Measurements from ENCODE around the gene HES1. TPM values are rescaled to one million over a fixed set of nuclear protein-coding genes. Genes with fewer than 3 reads are reported as not detected.

The HES1 gene
- total and polyA plus RNA-seq, 9 of the 15 experiments (the other 6 are each of a cell fraction or from before 2014, with no cell fraction given) = 3.4 to 37.0 (median 19.3) TPM

- TF ChIP-seq ZNF512 (tag; IDR thresholded peaks at IDR 0.05) (no peak), SOX6 (IDR thresholded peaks at IDR 0.05) (peak; percentile 76), ZC3H4 (CRISPR knock-in tag; IDR thresholded peaks at IDR 0.05; ENCODE audit: borderline replicate concordance) (no peak), TCF3 (CRISPR knock-in tag; IDR thresholded peaks at IDR 0.05) (peak; percentile 43; the same call in 1 of the 2 replicates), DACH1 (IDR thresholded peaks at IDR 0.05; ENCODE audit: partially characterized antibody) (no peak), CREBBP (IDR thresholded peaks at IDR 0.05; ENCODE audit: low read depth, low read length) (no peak), FOXA3 (CRISPR knock-in tag; conservative IDR thresholded peaks at IDR 0.05 in 1 of 2, IDR thresholded peaks at IDR 0.05 in 1 of 2) (no peak), ZNF76 (CRISPR knock-in tag; IDR thresholded peaks at IDR 0.05; ENCODE audit: borderline replicate concordance) (no peak), BACH1 (tag; IDR thresholded peaks at IDR 0.05) (peak; percentile 61; the same call in 1 of the 2 replicates), EP400 (IDR thresholded peaks at IDR 0.05) (peak; percentile 58), ETV6 (IDR thresholded peaks at IDR 0.05; ENCODE audit: borderline replicate concordance in 1 of 2, low read depth in 2 of 2, low read length in 1 of 2) (peak in 1 of 2 experiments; percentile 65; a peak in 1 of 4 replicates), ETV6 (CRISPR knock-in tag; IDR thresholded peaks at IDR 0.05; ENCODE audit: borderline replicate concordance) (no peak), GTF2E2 (tag; IDR thresholded peaks at IDR 0.05) (peak; percentile 93), RCOR1 (IDR thresholded peaks at IDR 0.05; ENCODE audit: borderline replicate concordance in 1 of 2, low read depth in 2 of 2, low read length in 2 of 2) (no peak), ZNF511 (CRISPR knock-in tag; IDR thresholded peaks at IDR 0.05) (peak; percentile 76; the same call in 1 of the 2 replicates), ZNF668 (CRISPR knock-in tag; IDR thresholded peaks at IDR 0.05) (no peak), ZNF551 (CRISPR knock-in tag; IDR thresholded peaks at IDR 0.05) (no peak), GABPB1 (CRISPR knock-in tag; IDR thresholded peaks at IDR 0.05) (no peak), SP2 (IDR thresholded peaks at IDR 0.05; ENCODE audit: extremely low read depth, low read depth, low read length, poor library complexity, severe bottlenecking) (peak; percentile 23), ZNF384 (IDR thresholded peaks at IDR 0.05; ENCODE audit: low read depth, low read length) (peak; percentile 84), LEF1 (IDR thresholded peaks at IDR 0.05) (peak; percentile 76; the same call in 1 of the 2 replicates), MEF2D (tag; conservative IDR thresholded peaks at IDR 0.05; ENCODE audit: low read depth) (peak; percentile 67; the same call in 1 of the 2 replicates), CBX1 (IDR thresholded peaks at IDR 0.05; ENCODE audit: low read depth) (peak; percentile 67; the same call in 1 of the 2 replicates), NEUROD1 (IDR thresholded peaks at IDR 0.05; ENCODE audit: borderline replicate concordance, low read depth, low read length, partially characterized antibody) (peak; percentile 50), RBM34 (IDR thresholded peaks at IDR 0.05; ENCODE audit: borderline replicate concordance, insufficient read depth, low read length) (no peak), BMI1 (IDR thresholded peaks at IDR 0.05; ENCODE audit: low read length) (no peak)
- TF ChIP-seq, protein P1, sequence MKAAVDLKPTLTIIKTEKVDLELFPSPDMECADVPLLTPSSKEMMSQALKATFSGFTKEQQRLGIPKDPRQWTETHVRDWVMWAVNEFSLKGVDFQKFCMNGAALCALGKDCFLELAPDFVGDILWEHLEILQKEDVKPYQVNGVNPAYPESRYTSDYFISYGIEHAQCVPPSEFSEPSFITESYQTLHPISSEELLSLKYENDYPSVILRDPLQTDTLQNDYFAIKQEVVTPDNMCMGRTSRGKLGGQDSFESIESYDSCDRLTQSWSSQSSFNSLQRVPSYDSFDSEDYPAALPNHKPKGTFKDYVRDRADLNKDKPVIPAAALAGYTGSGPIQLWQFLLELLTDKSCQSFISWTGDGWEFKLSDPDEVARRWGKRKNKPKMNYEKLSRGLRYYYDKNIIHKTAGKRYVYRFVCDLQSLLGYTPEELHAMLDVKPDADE (conservative IDR thresholded peaks at IDR 0.05; ENCODE audit: control insufficient read depth, low read depth, low read length) = peak; percentile 70; the same call in 1 of the 2 replicates
Observed at GRCh38 chr3:194135806-194136518, at the start of gene HES1 (continued).
